ENCODE measurements around the gene HSPB9. TPM values are rescaled to one million over a fixed set of nuclear protein-coding genes. Genes with fewer than 3 reads are reported as not detected.
A peak's percentile ranks its signal among the peaks of the same experiment; 100 is the strongest.

The HSPB9 gene
- total RNA-seq, 1 experiment from 2014 or later, result 0.46 TPM

DNA sequence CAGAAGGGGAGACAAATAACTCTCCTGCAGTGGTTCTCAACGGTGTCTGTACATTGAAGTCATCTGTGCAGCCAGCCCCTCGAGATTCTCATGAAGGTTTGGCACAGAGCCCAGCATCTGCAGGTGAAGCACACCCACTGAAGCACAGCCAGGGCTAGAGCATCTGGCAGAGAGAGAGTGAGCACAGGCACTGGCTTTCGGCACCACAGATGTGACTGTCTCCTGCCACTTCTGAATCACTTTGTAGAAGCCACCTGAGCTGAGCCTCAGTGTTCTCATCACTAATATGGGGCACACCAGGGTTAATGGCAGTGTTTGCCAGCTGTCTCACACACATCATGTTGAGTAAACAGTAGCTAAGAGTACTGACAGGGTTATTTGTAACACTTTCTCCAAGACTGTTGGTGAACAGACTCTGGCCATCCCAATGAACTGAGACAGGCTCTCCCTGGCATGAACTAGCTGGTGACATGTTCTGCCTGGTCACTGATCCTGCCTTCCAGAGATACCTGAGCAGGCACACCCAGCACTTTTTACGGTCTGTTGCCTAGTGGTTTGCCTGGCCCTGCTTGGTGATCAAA, 10.9 kb downstream of the HSPB9 start:
- H3K27me3 Mint-ChIP-seq (ENCODE audit: low read depth), result no peaks in the 10 kb centered on the region
- no peaks in the 10 kb centered on the region for H3K9me3 Mint-ChIP-seq
- no peak for TF ChIP-seq KAT7 (CRISPR knock-in tag; IDR thresholded peaks at IDR 0.05; ENCODE audit: borderline replicate concordance)
- no peak for TF ChIP-seq JUN (CRISPR knock-in tag; IDR thresholded peaks at IDR 0.05)
- TF ChIP-seq ZNF121 (CRISPR knock-in tag; IDR thresholded peaks at IDR 0.05), result no peak
- TF ChIP-seq TCF7 (CRISPR knock-in tag; IDR thresholded peaks at IDR 0.05; ENCODE audit: low read depth), result no peak
- DNase-seq (ENCODE audit: low spot score) (no peak), ATAC-seq (no peak)
- no peak overlapping the region for H3K4me3 Mint-ChIP-seq
- H3K4me1 Mint-ChIP-seq, result peaks cover 42% of the 10 kb centered on the region
- CTCF ChIA-PET, result interaction anchor here (1.1 to 2.3 kb wide), 2 partner anchors 10 to 32 kb away, joined by 3 to 6 read pairs; partner anchors contain the start of gene HSPB9
- POLR2A ChIA-PET, result no interaction called here
- H3K27ac Mint-ChIP-seq, result peak overlapping the region; percentile 62
- H3K36me3 Mint-ChIP-seq, result peaks cover 11% of the 10 kb centered on the region

- ChIA-PET CTCF (interaction anchor here (0.8 to 2.3 kb wide), 14 partner anchors 11 to 383 kb away, joined by 3 to 11 read pairs (median 4); partner anchors contain the start of genes DHX58, HSPB9, KAT2A and KCNH4), POLR2A (interaction anchor here (0.7 kb wide), 1 partner anchor 141 kb away, joined by 3 read pairs; the partner anchor contains the start of gene STAT5B)
- Mint-ChIP-seq H3K4me1 (peaks cover 45% of the 10 kb centered on the region), H3K27me3 (ENCODE audit: low read depth) (no peaks in the 10 kb centered on the region), H3K9me3 (no peaks in the 10 kb centered on the region), H3K4me3 (peak overlapping the region; percentile 3; the same call in 1 of the 2 replicates), H3K36me3 (peaks cover 2% of the 10 kb centered on the region; the same call in 1 of the 2 replicates), H3K27ac (peak overlapping the region; percentile 97)
- no peak for DNase-seq (ENCODE audit: low spot score)
- no peak for ATAC-seq
- TF ChIP-seq AFF4 (CRISPR knock-in tag; IDR thresholded peaks at IDR 0.05; ENCODE audit: borderline replicate concordance) (no peak), TEAD4 (CRISPR knock-in tag; IDR thresholded peaks at IDR 0.05) (no peak), NFATC4 (CRISPR knock-in tag; IDR thresholded peaks at IDR 0.05) (no peak), ZBTB21 (CRISPR knock-in tag; IDR thresholded peaks at IDR 0.05; ENCODE audit: borderline replicate concordance) (no peak), MAX (CRISPR knock-in tag; IDR thresholded peaks at IDR 0.05) (no peak), NR1H2 (CRISPR knock-in tag; IDR thresholded peaks at IDR 0.05) (no peak), PRDM15 (CRISPR knock-in tag; IDR thresholded peaks at IDR 0.05) (no peak), ATF3 (CRISPR knock-in tag; conservative IDR thresholded peaks at IDR 0.05) (no peak), ATF6 (CRISPR knock-in tag; IDR thresholded peaks at IDR 0.05) (no peak), PREB (CRISPR knock-in tag; IDR thresholded peaks at IDR 0.05; ENCODE audit: borderline replicate concordance) (no peak), JUN (CRISPR knock-in tag; IDR thresholded peaks at IDR 0.05) (no peak), ZSCAN18 (CRISPR knock-in tag; IDR thresholded peaks at IDR 0.05) (no peak)
- TF ChIP-seq, protein P1, sequence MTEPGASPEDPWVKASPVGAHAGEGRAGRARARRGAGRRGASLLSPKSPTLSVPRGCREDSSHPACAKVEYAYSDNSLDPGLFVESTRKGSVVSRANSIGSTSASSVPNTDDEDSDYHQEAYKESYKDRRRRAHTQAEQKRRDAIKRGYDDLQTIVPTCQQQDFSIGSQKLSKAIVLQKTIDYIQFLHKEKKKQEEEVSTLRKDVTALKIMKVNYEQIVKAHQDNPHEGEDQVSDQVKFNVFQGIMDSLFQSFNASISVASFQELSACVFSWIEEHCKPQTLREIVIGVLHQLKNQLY (CRISPR knock-in tag; IDR thresholded peaks at IDR 0.05), result no peak
- TF ChIP-seq, protein P2, sequence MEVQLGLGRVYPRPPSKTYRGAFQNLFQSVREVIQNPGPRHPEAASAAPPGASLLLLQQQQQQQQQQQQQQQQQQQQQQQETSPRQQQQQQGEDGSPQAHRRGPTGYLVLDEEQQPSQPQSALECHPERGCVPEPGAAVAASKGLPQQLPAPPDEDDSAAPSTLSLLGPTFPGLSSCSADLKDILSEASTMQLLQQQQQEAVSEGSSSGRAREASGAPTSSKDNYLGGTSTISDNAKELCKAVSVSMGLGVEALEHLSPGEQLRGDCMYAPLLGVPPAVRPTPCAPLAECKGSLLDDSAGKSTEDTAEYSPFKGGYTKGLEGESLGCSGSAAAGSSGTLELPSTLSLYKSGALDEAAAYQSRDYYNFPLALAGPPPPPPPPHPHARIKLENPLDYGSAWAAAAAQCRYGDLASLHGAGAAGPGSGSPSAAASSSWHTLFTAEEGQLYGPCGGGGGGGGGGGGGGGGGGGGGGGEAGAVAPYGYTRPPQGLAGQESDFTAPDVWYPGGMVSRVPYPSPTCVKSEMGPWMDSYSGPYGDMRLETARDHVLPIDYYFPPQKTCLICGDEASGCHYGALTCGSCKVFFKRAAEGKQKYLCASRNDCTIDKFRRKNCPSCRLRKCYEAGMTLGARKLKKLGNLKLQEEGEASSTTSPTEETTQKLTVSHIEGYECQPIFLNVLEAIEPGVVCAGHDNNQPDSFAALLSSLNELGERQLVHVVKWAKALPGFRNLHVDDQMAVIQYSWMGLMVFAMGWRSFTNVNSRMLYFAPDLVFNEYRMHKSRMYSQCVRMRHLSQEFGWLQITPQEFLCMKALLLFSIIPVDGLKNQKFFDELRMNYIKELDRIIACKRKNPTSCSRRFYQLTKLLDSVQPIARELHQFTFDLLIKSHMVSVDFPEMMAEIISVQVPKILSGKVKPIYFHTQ (CRISPR knock-in tag; IDR thresholded peaks at IDR 0.05), result no peak
These were observed 12.5 kb downstream of the HSPB9 start for GRCh38 chr17:42135151-42135550.
